GM12878 (cell line): ENCODE measurements around the gene OXT. TPM values are rescaled to one million over a fixed set of nuclear protein-coding genes. Genes with fewer than 3 reads are reported as not detected.
A peak's percentile ranks its signal among the peaks of the same experiment; 100 is the strongest.

Experiments
- ATAC-seq: fragments of 200-7000 bp; cut with Tn5 transposase; 3 replicates; pipeline ENCODE4 v1.9.1; 2020; ENCODE audit warnings: mild to moderate bottlenecking, moderate library complexity
- BruUV-seq: library from RNA; stranded (reverse); fragments of 400-500 nt; replicated peaks from 2 replicates; lab custom pipeline; 2021; lab: Mats Ljungman, UMichigan
- CTCF ChIA-PET: fragments of 300-600 bp; sonication (Branson Sonifier 250); formaldehyde crosslinking; extraction: SDS; loops from one replicate; lab custom pipeline; 2021; ENCODE audit warnings: inconsistent platforms; lab: Yijun Ruan, JAX
- POLR2A ChIA-PET: fragments of 350-600 bp; formaldehyde crosslinking; extraction: SDS; loops from one replicate; lab custom pipeline; 2021; ENCODE audit warnings: inconsistent platforms; lab: Charles Lee
- RAD21 ChIA-PET: fragments of 300-600 bp; sonication (Branson Sonifier 250); formaldehyde crosslinking; loops from one replicate; lab custom pipeline; 2023; ENCODE audit warnings: antibody characterized with exemption; ENCODE audit not compliant: unreplicated experiment; lab: Charles Lee
- SMC1A ChIA-PET: fragments of 300-600 bp; sonication (Branson Sonifier 250); formaldehyde crosslinking; loops from one replicate; lab custom pipeline; 2023; ENCODE audit not compliant: unreplicated experiment, uncharacterized antibody; lab: Charles Lee
- DNase-seq: peaks from one replicate; pipeline ENCODE4 v3.0.0-alpha.2; 2011; ENCODE audit warnings: low read depth, low spot score
- FAIRE-seq: peaks from 3 replicates; lab custom pipeline; 2011; peaks lifted over from hg19 to GRCh38; lab: Jason Lieb, UNC
- H2AFZ ChIP-seq: 2 replicates; pipeline ENCODE4 v1.6.0; 2011; ENCODE audit warnings: low read depth, low read length, control low read depth; ENCODE audit not compliant: control insufficient read depth
- H3K27ac ChIP-seq: 2 replicates; pipeline ENCODE4 v1.5.1; 2011; ENCODE audit warnings: control low read depth; ENCODE audit not compliant: control insufficient read depth, insufficient read depth
- H3K27me3 ChIP-seq, 2 experiments: replicated peaks in 1 of 2; 2 replicates each; pipeline versions ENCODE4 v1.6.0 to v1.6.1; 2011; ENCODE audit warnings: low read length in 1 of 2; ENCODE audit not compliant: control insufficient read depth in 2 of 2, insufficient read depth in 2 of 2
- H3K36me3 ChIP-seq, 2 experiments: 2 replicates each; pipeline ENCODE4 v1.5.1; 2011; ENCODE audit warnings: low read length in 1 of 2; ENCODE audit not compliant: control insufficient read depth in 2 of 2, insufficient read depth in 2 of 2
- H3K4me1 ChIP-seq: 2 replicates; pipeline ENCODE4 v1.6.1; 2011; ENCODE audit warnings: mild to moderate bottlenecking, low read length, moderate library complexity, mixed read lengths; ENCODE audit not compliant: control insufficient read depth, insufficient read depth
- H3K4me2 ChIP-seq: 2 replicates; pipeline ENCODE4 v1.6.0; 2011; ENCODE audit warnings: control low read depth; ENCODE audit not compliant: control insufficient read depth, insufficient read depth
- H3K4me3 ChIP-seq: fragments of 200-600 bp; sonication (generic); 2 replicates; pipeline ENCODE4 v1.5.1; 2016
- H3K79me2 ChIP-seq: 2 replicates; pipeline ENCODE4 v1.6.0; 2011; ENCODE audit warnings: low read length; ENCODE audit not compliant: control insufficient read depth, insufficient read depth
- H3K9ac ChIP-seq: 2 replicates; pipeline ENCODE4 v1.8.0; 2011; ENCODE audit warnings: low read length, control low read depth, mixed read lengths; ENCODE audit not compliant: control insufficient read depth, insufficient read depth
- H3K9me3 ChIP-seq: replicated peaks from 3 replicates; pipeline ENCODE4 v1.5.1; 2011; ENCODE audit warnings: mild to moderate bottlenecking, low read length; ENCODE audit not compliant: control insufficient read depth, insufficient read depth
- H4K20me1 ChIP-seq: 2 replicates; pipeline ENCODE4 v1.6.0; 2011; ENCODE audit not compliant: control insufficient read depth, insufficient read depth
- ASH2L ChIP-seq: fragments of 300-600, 200-600 bp; sonication (generic); IDR thresholded peaks from 2 replicates; pipeline ENCODE4 v1.6.1; 2017; ENCODE audit warnings: low read depth, mild to moderate bottlenecking, borderline replicate concordance
- ATF3 ChIP-seq: IDR thresholded peaks from 2 replicates; pipeline ENCODE4 v1.6.1; 2011; ENCODE audit warnings: low read depth, mild to moderate bottlenecking, low read length, moderate library complexity, borderline replicate concordance; ENCODE audit errors: extremely low read depth
- BACH1 ChIP-seq: fragments of 450-650 bp; IDR thresholded peaks from 2 replicates; pipeline ENCODE4 v1.6.1; 2017; ENCODE audit warnings: mild to moderate bottlenecking, borderline replicate concordance
- CEBPB ChIP-seq, 2 experiments: fragments of 150-350 bp in 1 of 2; IDR thresholded peaks; 2 replicates each; pipeline ENCODE4 v1.6.1; 2012 to 2014; ENCODE audit warnings: low read depth in 2 of 2, low read length in 2 of 2, borderline replicate concordance in 1 of 2, inconsistent platforms in 1 of 2
- GABPA ChIP-seq: IDR thresholded peaks from 2 replicates; pipeline ENCODE4 v1.6.1; 2014; ENCODE audit warnings: antibody characterized with exemption, low read depth, mild to moderate bottlenecking, inconsistent platforms
- HCFC1 ChIP-seq: fragments of 150-350 bp; IDR thresholded peaks from 2 replicates; pipeline ENCODE4 v1.6.1; 2014; ENCODE audit warnings: low read length
- HSF1 ChIP-seq: fragments of 150-350 bp; IDR thresholded peaks from 2 replicates; pipeline ENCODE4 v1.6.1; 2014; ENCODE audit warnings: mild to moderate bottlenecking, low read depth, low read length
- NR2C2 ChIP-seq: IDR thresholded peaks from 2 replicates; pipeline ENCODE4 v1.6.1; 2011; ENCODE audit warnings: borderline replicate concordance, low read depth; ENCODE audit not compliant: control insufficient read depth, insufficient read length
- NR2F1 ChIP-seq: fragments of 450-650 bp; conservative IDR thresholded peaks from 2 replicates; pipeline ENCODE4 v1.6.1; 2017; ENCODE audit warnings: mild to moderate bottlenecking
- POLR2AphosphoS5 ChIP-seq: IDR thresholded peaks from 2 replicates; pipeline ENCODE4 v1.6.1; 2011; ENCODE audit warnings: mild to moderate bottlenecking, low read length, inconsistent platforms
- RBBP5 ChIP-seq: fragments of 200-600 bp; sonication (generic); conservative IDR thresholded peaks from 2 replicates; pipeline ENCODE4 v1.6.1; 2016
- RELA ChIP-seq: fragments of 450-650 bp; IDR thresholded peaks from 2 replicates; pipeline ENCODE4 v1.8.0; 2014; ENCODE audit warnings: borderline replicate concordance; ENCODE audit not compliant: partially characterized antibody
- RELB ChIP-seq: fragments of 450-650 bp; IDR thresholded peaks from 2 replicates; pipeline ENCODE4 v1.6.1; 2017; ENCODE audit warnings: low read depth, mild to moderate bottlenecking, moderate library complexity
- SRF ChIP-seq, 2 experiments: IDR thresholded peaks; 2 replicates each; pipeline ENCODE4 v1.6.1; 2011; ENCODE audit warnings: low read depth in 2 of 2, low read length in 2 of 2, mild to moderate bottlenecking in 1 of 2, moderate library complexity in 1 of 2
- SUZ12 ChIP-seq: fragments of 200-600 bp; sonication (generic); IDR thresholded peaks from one replicate; pipeline ENCODE4 v1.6.1; 2018; ENCODE audit warnings: antibody characterized with exemption, mild to moderate bottlenecking; ENCODE audit not compliant: unreplicated experiment
- TCF12 ChIP-seq: IDR thresholded peaks from 2 replicates; pipeline ENCODE4 v1.6.1; 2011; ENCODE audit warnings: low read depth, mild to moderate bottlenecking, low read length
- ZSCAN29 ChIP-seq: fragments of 450-650 bp; IDR thresholded peaks from 2 replicates; pipeline ENCODE4 v1.6.1; 2017; ENCODE audit warnings: mild to moderate bottlenecking, moderate library complexity
- whole genome bisulfite sequencing: methylation state at CpG from one replicate; pipeline ENCODE4 v1.1.6; 2016; ENCODE audit warnings: low lambda C conversion rate; ENCODE audit not compliant: insufficient replicate concordance, insufficient coverage; ENCODE audit errors: missing lambda C conversion rate; 5-methylcytosine and 5-hydroxymethylcytosine counted together
- in situ Hi-C: fragments of 300-500 bp; cut with MboI; formaldehyde crosslinking; loops from 9 replicates; pipeline ENCODE4 v1.14.3; 2018; ENCODE audit warnings: mixed read lengths
- intact Hi-C: fragments of 100-400 bp; cut with micrococcal nuclease; formaldehyde crosslinking; loops from one replicate; pipeline ENCODE4 v1.14.2; 2022; ENCODE audit not compliant: unreplicated experiment
- polyA plus RNA-seq, 11 experiments: library from polyadenylated mRNA; depleted of rRNA in 4 of 11; unstranded in 6 of 11; stranded (reverse) in 5 of 11; fragments of >200 nt; fragmentation: Nextera tagmentation in 4 of 11; fragmentation: Illumina TruSeq in 1 of 11; extraction: Ambion mirVana in 4 of 11; extraction: Trizol in 1 of 11; gene quantifications; 1 replicate in 1 of 11; 2 replicates in 10 of 11; pipeline versions ENCODE4 v1.2.1 to v1.2.3, GENCODE V29; 2011 to 2016; ENCODE audit warnings: inconsistent platforms in 2 of 11, missing spikeins in 2 of 11, low read depth in 1 of 11
- total RNA-seq, 4 experiments: library from RNA; depleted of rRNA in 3 of 4; stranded (reverse); fragments of >200 nt in 3 of 4; fragmentation: Illumina TruSeq in 1 of 4; extraction: Trizol in 1 of 4; gene quantifications; 2 replicates each; pipeline versions ENCODE4 v1.2.1 to v1.2.3, GENCODE V29; 2013 to 2021

Gene OXT
- total and polyA plus RNA-seq, 10 of the 15 experiments (the other 5 are each of a cell fraction or from before 2014, with no cell fraction given) = not detected

- Histone ChIP-seq H3K4me1 (no peaks in the 10 kb centered on the region; the same call in 1 of the 2 replicates), H3K4me3 (peak within 1 kb of the TSS; percentile 80), H2AFZ (peak within 1 kb of the TSS; percentile 94), H4K20me1 (no peaks in the 10 kb centered on the region), H3K9ac (peak within 1 kb of the TSS; percentile 65), H3K27me3 (no peaks in the 10 kb centered on the region), H3K79me2 (peaks cover 13% of the 10 kb centered on the region), H3K9me3 (no peaks in the 10 kb centered on the region), H3K27ac (peak within 1 kb of the TSS; percentile 87), H3K36me3 (peaks cover 4 to 6% of the 10 kb centered on the region in 2 experiments; a peak in 2 of 4 replicates), H3K4me2 (peak within 1 kb of the TSS; percentile 70)
- RAD21 ChIA-PET = interaction anchor here (1.0 kb wide), 1 partner anchor 8 kb away, joined by 4 read pairs; no protein-coding TSS in a partner anchor
- WGBS = under 1% methylated on average over 92 of the region's 104 CpGs
- peak; percentile 97 for ATAC-seq
- CTCF ChIA-PET = interaction anchor here (0.6 to 0.9 kb wide), 2 partner anchors 7 to 174 kb away, joined by 4 read pairs; no protein-coding TSS in a partner anchor
- in situ Hi-C loops = no loop called here
- SMC1A ChIA-PET = interaction anchor here (0.6 to 0.9 kb wide), 2 partner anchors 46 to 163 kb away, joined by 3 read pairs; no protein-coding TSS in a partner anchor
- no peak for DNase-seq
- FAIRE-seq = peak; percentile 74
- intact Hi-C loops = loop anchor here (10.0 kb wide), 1 partner anchor 159 kb away; the partner anchor contains the start of genes DDRGK1 and ITPA
- BruUV-seq = no TSS peak
- POLR2A ChIA-PET = interaction anchor here (1.8 kb wide), 1 partner anchor 115 kb away, joined by 13 read pairs; no protein-coding TSS in a partner anchor
- no peak for TF ChIP-seq RELB
- TF ChIP-seq SUZ12 = no peak
- no peak for TF ChIP-seq ASH2L
- TF ChIP-seq POLR2AphosphoS5 = peak; percentile 69; the same call in 1 of the 2 replicates
- peak; percentile 76 for TF ChIP-seq GABPA
- peak; percentile 87 for TF ChIP-seq HCFC1
- peak; percentile 62; the same call in 1 of the 2 replicates for TF ChIP-seq ZSCAN29
- TF ChIP-seq RBBP5 = no peak
- TF ChIP-seq RELA = no peak
- TF ChIP-seq TCF12 = no peak
- no peak for TF ChIP-seq ATF3
- TF ChIP-seq NR2C2 = no peak
- no peak for TF ChIP-seq HSF1
- peak; percentile 64 for TF ChIP-seq BACH1
- peak; percentile 89 for TF ChIP-seq NR2F1
- TF ChIP-seq SRF (IDR thresholded peaks at IDR 0.05; ENCODE audit: low read depth in 2 of 2, low read length in 2 of 2) = no peak
- no peak for TF ChIP-seq CEBPB (IDR thresholded peaks at IDR 0.05; ENCODE audit: borderline replicate concordance in 1 of 2, low read depth in 2 of 2, low read length in 2 of 2)
Observed at GRCh38 chr20:3045816-3046676, 25.4 kb upstream of the OXT start, which contains the start of gene MRPS26. MRPS26 (plus strand) TSS chr20:3046052; CDS start chr20:3046069, 17 bp downstream.
